Activated B cell treated with CpG ODN at 0.5 μM for 24 hours (primary cell): Measurements from ENCODE around the gene C5. TPM values are rescaled to one million over a fixed set of nuclear protein-coding genes. Genes with fewer than 3 reads are reported as not detected.

Experiments
- ATAC-seq: fragments of 200-7000 bp; cut with Tn5 transposase; one replicate; pipeline ENCODE4 v1.10.0; 2021; ENCODE audit warnings: low read depth, mild to moderate bottlenecking, moderate library complexity
- CTCF ChIA-PET: fragments of 350-600 bp; sonication (Branson Sonifier 250); formaldehyde crosslinking; loops from one replicate; lab custom pipeline; 2021; ENCODE audit warnings: antibody characterized with exemption; lab: Charles Lee
- POLR2A ChIA-PET: fragments of 350-600 bp; sonication (Branson Sonifier 250); formaldehyde crosslinking; loops from one replicate; lab custom pipeline; 2021; ENCODE audit warnings: antibody characterized with exemption; lab: Charles Lee
- DNase-seq: peaks from one replicate; pipeline ENCODE4 v3.0.0; 2022
- H3K27ac Mint-ChIP-seq: one replicate; pipeline ENCODE4 v1.8.0; 2020; ENCODE audit warnings: mixed read lengths
- H3K27me3 Mint-ChIP-seq: one replicate; pipeline ENCODE4 v1.8.0; 2021; ENCODE audit warnings: mixed read lengths
- H3K36me3 Mint-ChIP-seq: one replicate; pipeline ENCODE4 v1.8.0; 2021; ENCODE audit warnings: low read depth, mixed read lengths
- H3K4me1 Mint-ChIP-seq: one replicate; pipeline ENCODE4 v1.8.0; 2021; ENCODE audit warnings: mixed read lengths
- H3K4me3 Mint-ChIP-seq: one replicate; pipeline ENCODE4 v1.8.0; 2020; ENCODE audit warnings: mild to moderate bottlenecking, mixed read lengths
- H3K9me3 Mint-ChIP-seq: one replicate; pipeline ENCODE4 v1.8.0; 2020; ENCODE audit warnings: mixed read lengths
- intact Hi-C: fragments of 100-400 bp; cut with micrococcal nuclease; formaldehyde crosslinking; loops from one replicate; pipeline ENCODE4 v1.15.1; 2024
- total RNA-seq: library from RNA; stranded (reverse); gene quantifications from 2 replicates; pipeline ENCODE4 v1.2.3, GENCODE V29; 2022
- TF ChIP-seq, protein P1 (sequence below): fragments of 200-600 bp; IDR thresholded peaks from one replicate; pipeline ENCODE4 v1.8.0; 2022; ENCODE audit warnings: antibody characterized with exemption, mild to moderate bottlenecking

C5 gene
- total RNA-seq, 1 donor from 2014 or later: 3.5 TPM

- intact Hi-C loops: no loop called here
- ChIA-PET CTCF (no interaction called here), POLR2A (no interaction called here)
- ATAC-seq: no peak
- Mint-ChIP-seq H3K36me3 (peaks cover 60% of the 10 kb centered on the region), H3K4me1 (peaks cover 38% of the 10 kb centered on the region), H3K27me3 (no peaks in the 10 kb centered on the region), H3K4me3 (no peak overlapping the region), H3K9me3 (no peaks in the 10 kb centered on the region), H3K27ac (no peak overlapping the region)
- no peak for DNase-seq
- TF ChIP-seq, protein P1, sequence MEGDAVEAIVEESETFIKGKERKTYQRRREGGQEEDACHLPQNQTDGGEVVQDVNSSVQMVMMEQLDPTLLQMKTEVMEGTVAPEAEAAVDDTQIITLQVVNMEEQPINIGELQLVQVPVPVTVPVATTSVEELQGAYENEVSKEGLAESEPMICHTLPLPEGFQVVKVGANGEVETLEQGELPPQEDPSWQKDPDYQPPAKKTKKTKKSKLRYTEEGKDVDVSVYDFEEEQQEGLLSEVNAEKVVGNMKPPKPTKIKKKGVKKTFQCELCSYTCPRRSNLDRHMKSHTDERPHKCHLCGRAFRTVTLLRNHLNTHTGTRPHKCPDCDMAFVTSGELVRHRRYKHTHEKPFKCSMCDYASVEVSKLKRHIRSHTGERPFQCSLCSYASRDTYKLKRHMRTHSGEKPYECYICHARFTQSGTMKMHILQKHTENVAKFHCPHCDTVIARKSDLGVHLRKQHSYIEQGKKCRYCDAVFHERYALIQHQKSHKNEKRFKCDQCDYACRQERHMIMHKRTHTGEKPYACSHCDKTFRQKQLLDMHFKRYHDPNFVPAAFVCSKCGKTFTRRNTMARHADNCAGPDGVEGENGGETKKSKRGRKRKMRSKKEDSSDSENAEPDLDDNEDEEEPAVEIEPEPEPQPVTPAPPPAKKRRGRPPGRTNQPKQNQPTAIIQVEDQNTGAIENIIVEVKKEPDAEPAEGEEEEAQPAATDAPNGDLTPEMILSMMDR: no peak
Measured at GRCh38 chr9:121085661-121086060, 35.6 kb upstream of the C5 start.

DNA sequence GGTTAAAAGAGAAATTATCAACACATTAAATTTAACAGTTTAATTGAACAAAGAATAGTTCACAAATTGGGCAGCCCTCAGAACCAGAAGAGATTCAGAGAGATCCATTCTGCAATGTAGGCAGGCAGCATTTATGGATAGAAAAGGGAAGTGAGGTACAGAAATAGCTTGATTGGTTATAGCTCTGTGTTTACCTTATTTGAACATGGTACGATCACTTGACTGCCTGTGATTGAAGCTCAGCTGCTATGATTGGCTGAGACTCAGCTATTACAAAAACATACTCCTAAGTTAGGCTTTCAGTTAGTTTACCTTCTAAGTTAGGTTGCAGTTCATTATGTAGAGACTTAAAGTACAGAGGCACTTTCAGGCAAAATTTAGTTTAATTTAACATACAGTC is 32.0 kb upstream of the C5 start:
- peaks cover 38% of the 10 kb centered on the region for H3K4me1 Mint-ChIP-seq
- ATAC-seq: peak; percentile 47
- no peaks in the 10 kb centered on the region for H3K9me3 Mint-ChIP-seq
- DNase-seq: no peak
- H3K4me3 Mint-ChIP-seq: no peak overlapping the region
- H3K27ac Mint-ChIP-seq: peak overlapping the region; percentile 70
- intact Hi-C loops: loop anchor here (1.0 kb wide), 1 partner anchor 8 kb away; the partner anchor contains the start of gene CNTRL
- no peaks in the 10 kb centered on the region for H3K27me3 Mint-ChIP-seq
- H3K36me3 Mint-ChIP-seq: peaks cover 56% of the 10 kb centered on the region
- TF ChIP-seq, protein P1: no peak
- ChIA-PET POLR2A (interaction anchor here (0.5 to 2.8 kb wide), 5 partner anchors 17 to 337 kb away, joined by 3 to 9 read pairs (median 6); no protein-coding TSS in a partner anchor), CTCF (interaction anchor here (0.8 to 1.0 kb wide), 2 partner anchors 11 to 15 kb away, joined by 3 read pairs; no protein-coding TSS in a partner anchor)

DNA sequence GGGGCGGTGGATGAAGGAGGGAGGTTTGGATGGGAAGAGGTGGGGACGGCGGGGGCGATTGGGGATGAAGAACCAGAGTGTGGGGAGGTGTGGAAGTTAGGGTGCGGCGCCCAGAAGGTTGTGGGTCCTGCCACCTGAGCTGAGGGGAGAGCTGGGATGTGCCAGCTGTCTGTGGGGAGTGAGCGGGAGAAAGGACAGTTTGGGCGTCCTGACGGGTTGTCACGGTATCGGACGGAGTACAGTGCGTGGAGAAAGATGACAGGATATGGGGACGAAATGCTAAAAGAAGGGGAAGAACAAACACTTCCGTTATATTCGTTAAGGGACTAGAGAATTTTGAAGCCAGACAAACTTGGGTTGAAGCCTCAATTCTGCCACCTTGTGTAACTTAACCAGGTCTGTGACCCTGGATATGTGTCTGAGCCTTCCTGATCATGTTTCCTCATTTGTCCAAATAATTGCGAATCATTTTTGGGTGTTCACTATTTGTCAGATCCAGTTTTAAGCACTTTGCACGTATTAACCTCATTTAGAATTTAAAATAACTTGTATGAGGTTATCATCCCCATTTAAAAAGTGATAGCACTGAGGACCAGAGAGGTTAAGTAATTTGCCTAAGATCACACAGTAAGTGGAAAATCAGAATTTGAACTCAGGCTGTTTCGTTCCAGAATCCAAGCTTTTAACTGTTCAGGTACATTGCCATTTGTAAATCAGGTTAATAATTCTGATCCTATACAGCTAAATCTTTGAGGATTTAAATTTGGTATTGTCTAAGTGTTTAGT is 25.4 kb upstream of the C5 start:
- Mint-ChIP-seq H3K9me3 (peaks cover 2% of the 10 kb centered on the region), H3K27me3 (no peaks in the 10 kb centered on the region), H3K4me1 (peaks cover 75% of the 10 kb centered on the region), H3K4me3 (peak overlapping the region; percentile 96), H3K27ac (peak overlapping the region; percentile 98), H3K36me3 (peaks cover 20% of the 10 kb centered on the region)
- ChIA-PET POLR2A (interaction anchor here (0.5 to 2.5 kb wide), 6 partner anchors 10 to 360 kb away, joined by 3 to 13 read pairs (median 6); partner anchors contain the start of gene RAB14), CTCF (interaction anchor here (1.0 to 2.2 kb wide), 2 partner anchors 15 to 46 kb away, joined by 3 to 7 read pairs; no protein-coding TSS in a partner anchor)
- DNase-seq: no peak
- TF ChIP-seq, protein P1: no peak
- intact Hi-C loops: loop anchor here (1.0 to 10.0 kb wide), 5 partner anchors 23 to 299 kb away; partner anchors contain the start of genes FBXW2 and STOM
- ATAC-seq: peak; percentile 6

DNA sequence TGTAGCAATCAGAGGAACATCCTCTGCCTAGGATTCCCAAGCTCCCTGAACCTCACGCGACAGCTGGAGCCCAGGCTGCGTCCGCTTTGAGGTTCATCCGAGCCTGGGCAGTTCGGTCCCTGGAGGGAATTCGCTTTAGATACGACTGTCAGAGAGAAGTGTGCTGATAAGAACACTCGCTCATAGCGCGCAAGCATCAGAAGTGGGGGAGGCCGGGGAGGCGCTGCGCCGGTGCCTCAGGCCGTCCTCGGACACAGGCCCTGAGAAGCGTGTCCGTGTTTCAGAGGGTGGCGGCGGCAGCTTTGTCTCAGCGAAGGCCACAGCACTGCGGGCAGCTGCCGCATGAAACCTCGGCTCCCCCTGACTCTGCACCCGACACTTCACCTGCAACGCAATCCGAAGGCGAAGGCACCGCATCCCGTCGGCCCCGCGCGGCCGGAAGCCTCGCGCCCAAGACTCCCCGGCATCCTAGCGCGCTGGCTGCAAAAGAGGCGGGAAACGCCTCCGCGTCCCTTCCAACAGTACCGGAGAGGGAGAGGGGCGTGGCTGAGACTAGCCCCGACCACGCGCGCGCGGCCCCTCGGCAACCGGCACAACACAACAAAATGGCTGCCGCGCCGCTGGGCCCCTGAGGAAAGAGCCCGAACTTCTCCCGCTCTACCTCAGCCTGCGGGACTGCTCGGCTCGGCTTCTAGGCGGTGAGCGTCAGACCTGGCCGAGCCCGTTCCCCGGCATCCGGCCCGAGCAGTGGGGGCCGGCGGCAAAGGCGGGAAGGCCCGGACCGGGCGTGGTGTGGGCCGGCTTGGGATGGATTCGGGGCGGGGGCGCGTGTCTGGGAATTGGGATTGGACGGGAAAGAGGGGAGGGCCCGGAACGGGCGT is 24.5 kb upstream of the C5 start, which contains the start of gene CNTRL:
TSS of gene CNTRL (plus strand) at position 586 of the 881 bp plus-strand sequence. CDS start 13,372 bp downstream, outside the sequence.
- Mint-ChIP-seq H3K27me3 (no peaks in the 10 kb centered on the region), H3K4me1 (peaks cover 75% of the 10 kb centered on the region), H3K9me3 (peaks cover 2% of the 10 kb centered on the region), H3K27ac (peak within 1 kb of the TSS; percentile 98), H3K4me3 (peak within 1 kb of the TSS; percentile 96), H3K36me3 (peaks cover 13% of the 10 kb centered on the region)
- DNase-seq: peak; percentile 77
- TF ChIP-seq, protein P1: no peak
- ATAC-seq: peak; percentile 68
- POLR2A ChIA-PET: interaction anchor here (0.7 to 2.5 kb wide), 7 partner anchors 15 to 359 kb away, joined by 3 to 13 read pairs (median 3); partner anchors contain the start of genes FBXW2 and RAB14
- intact Hi-C loops: loop anchor here (1.0 to 10.0 kb wide), 9 partner anchors 8 to 300 kb away; partner anchors contain the start of genes FBXW2, STOM and TRAF1
- CTCF ChIA-PET: interaction anchor here (0.8 to 1.3 kb wide), 2 partner anchors 15 to 37 kb away, joined by 3 read pairs; no protein-coding TSS in a partner anchor
